ENCODE results near the gene FGFBP3. TPM values are rescaled to one million over a fixed set of nuclear protein-coding genes. Genes with fewer than 3 reads are reported as not detected.

Gene FGFBP3
- total and polyA plus RNA-seq, 2 of the 13 experiments (the other 11 are each of a cell fraction or from before 2014, with no cell fraction given), result 0.50 to 2.0 TPM

GRCh38 chr10:91923371-91924211 is 14.3 kb upstream of the FGFBP3 start, which contains the start of gene BTAF1 (continued):
- TF ChIP-seq NCOA1 (CRISPR knock-in tag; IDR thresholded peaks at IDR 0.05) (no peak), SNAPC2 (CRISPR knock-in tag; IDR thresholded peaks at IDR 0.05) (peak; percentile 88; the same call in 1 of the 2 replicates), ZBTB7A (CRISPR knock-in tag; IDR thresholded peaks at IDR 0.05) (peak; percentile 70; the same call in 1 of the 2 replicates), ZMYM3 (CRISPR knock-in tag; IDR thresholded peaks at IDR 0.05) (no peak), NR2F2 (IDR thresholded peaks at IDR 0.05; ENCODE audit: borderline replicate concordance, low read depth) (peak; percentile 49; the same call in 1 of the 2 replicates), HNRNPLL (IDR thresholded peaks at IDR 0.05; ENCODE audit: low read depth, low read length, poor library complexity, severe bottlenecking) (peak; percentile 94), ZNF432 (CRISPR knock-in tag; IDR thresholded peaks at IDR 0.05; ENCODE audit: borderline replicate concordance) (no peak), KAT8 (CRISPR knock-in tag; IDR thresholded peaks at IDR 0.05) (peak; percentile 98), TGIF2 (CRISPR knock-in tag; IDR thresholded peaks at IDR 0.05) (no peak; the same call in 1 of the 2 replicates), ATM (IDR thresholded peaks at IDR 0.05; ENCODE audit: borderline replicate concordance) (no peak), MBNL3 (CRISPR knock-in tag; conservative IDR thresholded peaks at IDR 0.05) (no peak), SETDB1 (CRISPR knock-in tag; IDR thresholded peaks at IDR 0.05; ENCODE audit: borderline replicate concordance) (no peak), ZNF547 (CRISPR knock-in tag; IDR thresholded peaks at IDR 0.05) (peak; percentile 91), ZNF615 (CRISPR knock-in tag; IDR thresholded peaks at IDR 0.05; ENCODE audit: borderline replicate concordance) (peak; percentile 75; the same call in 1 of the 2 replicates), SSRP1 (CRISPR knock-in tag; IDR thresholded peaks at IDR 0.05) (no peak), HOXA3 (CRISPR knock-in tag; IDR thresholded peaks at IDR 0.05) (peak; percentile 96), ETS1 (CRISPR knock-in tag; IDR thresholded peaks at IDR 0.05) (no peak), HMG20B (CRISPR knock-in tag; conservative IDR thresholded peaks at IDR 0.05) (no peak), ZKSCAN5 (CRISPR knock-in tag; IDR thresholded peaks at IDR 0.05) (no peak), ZNF3 (CRISPR knock-in tag; IDR thresholded peaks at IDR 0.05) (no peak), BCLAF1 (IDR thresholded peaks at IDR 0.05) (no peak), ZBTB37 (CRISPR knock-in tag; IDR thresholded peaks at IDR 0.05) (0 out of 2 replicates have a peak, but pooled peaks have one; percentile 11)

Data from HepG2 (cell line).